Spinal cord (tissue), 10 donors: ENCODE data around the gene LRRC8A. TPM values are rescaled to one million over a fixed set of nuclear protein-coding genes. Genes with fewer than 3 reads are reported as not detected.

Source experiments
- DNase-seq, 6 donors: peaks; one replicate each; pipeline versions ENCODE4 v3.0.0 to v3.0.0-alpha.2; 2013 to 2015; ENCODE audit warnings: low spot score in 6 of 6, low read depth in 4 of 6
- H3K27ac ChIP-seq: one replicate; pipeline ENCODE4 v1.5.1; 2013; ENCODE audit warnings: low read depth, low read length, control low read depth
- H3K27me3 ChIP-seq: one replicate; pipeline ENCODE4 v1.6.1; 2013; ENCODE audit warnings: low read length; ENCODE audit not compliant: control insufficient read depth, insufficient read depth
- H3K36me3 ChIP-seq: one replicate; pipeline ENCODE4 v1.6.1; 2013; ENCODE audit warnings: low read length; ENCODE audit not compliant: control insufficient read depth, insufficient read depth
- H3K4me1 ChIP-seq: one replicate; pipeline ENCODE4 v1.6.1; 2013; ENCODE audit warnings: low read length; ENCODE audit not compliant: control insufficient read depth, insufficient read depth
- H3K4me3 ChIP-seq: one replicate; pipeline ENCODE4 v1.5.1; 2013; ENCODE audit warnings: low read depth, low read length, control low read depth
- H3K9me3 ChIP-seq: one replicate; pipeline ENCODE4 v1.6.1; 2013; ENCODE audit warnings: low read length; ENCODE audit not compliant: control insufficient read depth, insufficient read depth
- WGBS: methylation state at CpG from one replicate; pipeline ENCODE4 v1.1.5; 2013; ENCODE audit warnings: missing lambda C conversion rate; ENCODE audit not compliant: insufficient coverage; 5-methylcytosine and 5-hydroxymethylcytosine counted together
- polyA plus RNA-seq, 2 donors: library from polyadenylated mRNA; unstranded; fragments of 120-200 nt; gene quantifications; one replicate each; pipeline ENCODE4 v1.2.1, GENCODE V29; 2013; ENCODE audit not compliant: insufficient read length in 2 of 2
- total RNA-seq, 2 donors: library from RNA; depleted of rRNA in 1 of 2; stranded (reverse); fragments of 120-200 nt in 1 of 2; fragments of >200 nt in 1 of 2; gene quantifications; one replicate each; pipeline versions ENCODE4 v1.2.3 to v1.2.4, GENCODE V29; 2013 to 2014
- donor health status: healthy.

LRRC8A gene
- total and polyA plus RNA-seq, 4 donors: 28.5 to 57.4 (median 42.9) TPM

- H3K4me1 ChIP-seq: peaks cover 48% of the 10 kb centered on the region
- no peaks in the 10 kb centered on the region for H3K27me3 ChIP-seq
- H3K27ac ChIP-seq: no peak overlapping the region
- H3K36me3 ChIP-seq: peaks cover 53% of the 10 kb centered on the region
- WGBS: 86% methylated on average over 13 of the region's 13 CpGs
- no peak overlapping the region for H3K4me3 ChIP-seq
- no peak for DNase-seq
- H3K9me3 ChIP-seq: no peaks in the 10 kb centered on the region
Observed at GRCh38 chr9:128886211-128886891, 4.4 kb downstream of the LRRC8A start.

- H3K36me3 ChIP-seq: peaks cover 60% of the 10 kb centered on the region
- H3K27ac ChIP-seq: no peak overlapping the region
- no peak overlapping the region for H3K4me3 ChIP-seq
Observed at GRCh38 chr9:128887049-128887448, 5.1 kb downstream of the LRRC8A start.

GRCh38 chr9:128887914-128888350 lies 6.0 kb downstream of the LRRC8A start:
- DNase-seq: peak in 2 of 6 donors; percentile 16 to 66
- Histone ChIP-seq H3K27ac (no peak overlapping the region), H3K4me3 (no peak overlapping the region), H3K36me3 (peaks cover 69% of the 10 kb centered on the region), H3K9me3 (no peaks in the 10 kb centered on the region), H3K4me1 (peaks cover 58% of the 10 kb centered on the region), H3K27me3 (no peaks in the 10 kb centered on the region)
- WGBS: 14% methylated on average over 6 of the region's 9 CpGs

More at GRCh38 chr9:128887049-128887448, 5.1 kb downstream of the LRRC8A start:
- Histone ChIP-seq H3K9me3 (no peaks in the 10 kb centered on the region), H3K27me3 (no peaks in the 10 kb centered on the region), H3K4me1 (peaks cover 55% of the 10 kb centered on the region)
- WGBS: 80% methylated on average over 1 of the region's 3 CpGs
- no peak for DNase-seq

GRCh38 chr9:128891321-128892220 lies 9.6 kb downstream of the LRRC8A start:
- H3K36me3 ChIP-seq: peaks cover 59% of the 10 kb centered on the region
- no peak for DNase-seq
- H3K4me1 ChIP-seq: peaks cover 44% of the 10 kb centered on the region
- no peaks in the 10 kb centered on the region for H3K27me3 ChIP-seq
- no peaks in the 10 kb centered on the region for H3K9me3 ChIP-seq
- H3K4me3 ChIP-seq: no peak overlapping the region
- 92% methylated on average over 15 of the region's 15 CpGs for WGBS
- H3K27ac ChIP-seq: peak overlapping the region; percentile 78

GRCh38 chr9:128892221-128892921 lies 10.4 kb downstream of the LRRC8A start:
- Histone ChIP-seq H3K4me1 (peaks cover 44% of the 10 kb centered on the region), H3K4me3 (no peak overlapping the region), H3K36me3 (peaks cover 57% of the 10 kb centered on the region), H3K27ac (peak overlapping the region; percentile 78), H3K9me3 (no peaks in the 10 kb centered on the region), H3K27me3 (no peaks in the 10 kb centered on the region)
- DNase-seq: peak in 3 of 6 donors; percentile 68 to 91 (median 69)
- WGBS: 57% methylated on average over 12 of the region's 17 CpGs

GRCh38 chr9:128893354-128893753 lies 11.4 kb downstream of the LRRC8A start:
- WGBS: 60% methylated on average over 2 of the region's 8 CpGs
- no peak overlapping the region for H3K4me3 ChIP-seq
- no peak for DNase-seq
- H3K27ac ChIP-seq: peak overlapping the region; percentile 78
- H3K4me1 ChIP-seq: peaks cover 40% of the 10 kb centered on the region
- H3K36me3 ChIP-seq: peaks cover 54% of the 10 kb centered on the region
- no peaks in the 10 kb centered on the region for H3K9me3 ChIP-seq
- H3K27me3 ChIP-seq: no peaks in the 10 kb centered on the region

- no CpG with 5 or more reads among the region's 2 CpGs for WGBS
- Histone ChIP-seq H3K4me3 (no peak overlapping the region), H3K27me3 (no peaks in the 10 kb centered on the region), H3K4me1 (peaks cover 43% of the 10 kb centered on the region), H3K36me3 (peaks cover 57% of the 10 kb centered on the region), H3K9me3 (no peaks in the 10 kb centered on the region), H3K27ac (no peak overlapping the region)
- no peak for DNase-seq
Observed at GRCh38 chr9:128894764-128895163, 12.8 kb downstream of the LRRC8A start.

GRCh38 chr9:128895556-128895955 lies 13.6 kb downstream of the LRRC8A start:
- peaks cover 54% of the 10 kb centered on the region for H3K36me3 ChIP-seq
- H3K4me1 ChIP-seq: peaks cover 40% of the 10 kb centered on the region
- peak in 1 of 6 donors; percentile 9 for DNase-seq
- H3K27me3 ChIP-seq: no peaks in the 10 kb centered on the region
- no peak overlapping the region for H3K27ac ChIP-seq
- H3K9me3 ChIP-seq: no peaks in the 10 kb centered on the region
- WGBS: 37% methylated on average over 4 of the region's 4 CpGs
- H3K4me3 ChIP-seq: no peak overlapping the region

GRCh38 chr9:128898382-128898781 lies 16.4 kb downstream of the LRRC8A start:
- H3K27me3 ChIP-seq: no peaks in the 10 kb centered on the region
- peaks cover 54% of the 10 kb centered on the region for H3K36me3 ChIP-seq
- H3K4me1 ChIP-seq: peaks cover 23% of the 10 kb centered on the region
- no peak for DNase-seq
- H3K9me3 ChIP-seq: no peaks in the 10 kb centered on the region
- WGBS: 94% methylated on average over 4 of the region's 5 CpGs
- H3K4me3 ChIP-seq: no peak overlapping the region
- no peak overlapping the region for H3K27ac ChIP-seq
